Activated CD8-positive, alpha-beta T cell treated with anti-CD3 and anti-CD28 coated beads for 36 hours (primary cell): ENCODE data around the gene CBX2. TPM values are rescaled to one million over a fixed set of nuclear protein-coding genes. Genes with fewer than 3 reads are reported as not detected.

Source experiments
- ATAC-seq: fragments of 200-7000 bp; cut with Tn5 transposase; one replicate; pipeline ENCODE4 v1.10.0; 2021; ENCODE audit warnings: mild to moderate bottlenecking, moderate library complexity
- CTCF ChIA-PET: fragments of 350-600 bp; sonication (Branson Sonifier 250); formaldehyde crosslinking; loops from one replicate; lab custom pipeline; 2021; ENCODE audit warnings: antibody characterized with exemption; lab: Charles Lee
- POLR2A ChIA-PET: fragments of 350-600 bp; sonication (Branson Sonifier 250); formaldehyde crosslinking; loops from one replicate; lab custom pipeline; 2021; ENCODE audit warnings: antibody characterized with exemption; lab: Charles Lee
- DNase-seq: peaks from one replicate; pipeline ENCODE4 v3.0.0-alpha.2; 2020
- H3K27ac Mint-ChIP-seq: one replicate; pipeline ENCODE4 v1.8.0; 2021; ENCODE audit warnings: mild to moderate bottlenecking, mixed read lengths
- H3K27me3 Mint-ChIP-seq: one replicate; pipeline ENCODE4 v1.8.0; 2021; ENCODE audit warnings: mixed read lengths
- H3K36me3 Mint-ChIP-seq: one replicate; pipeline ENCODE4 v1.8.0; 2021; ENCODE audit warnings: low read depth, mixed read lengths
- H3K4me1 Mint-ChIP-seq: one replicate; pipeline ENCODE4 v1.8.0; 2021; ENCODE audit warnings: low read depth, mixed read lengths
- H3K4me3 Mint-ChIP-seq: one replicate; pipeline ENCODE4 v1.8.0; 2021; ENCODE audit warnings: mild to moderate bottlenecking, moderate library complexity, mixed read lengths
- H3K9me3 Mint-ChIP-seq: one replicate; pipeline ENCODE4 v1.8.0; 2021; ENCODE audit warnings: mixed read lengths
- intact Hi-C: fragments of 100-400 bp; cut with micrococcal nuclease; formaldehyde crosslinking; loops from one replicate; pipeline ENCODE4 v1.10.0; 2022
- total RNA-seq, 2 experiments: library from RNA; stranded (reverse); gene quantifications; one replicate each; pipeline ENCODE4 v1.2.3, GENCODE V29; 2021
- TF ChIP-seq, protein P1 (sequence below): fragments of 200-600 bp; IDR thresholded peaks from one replicate; pipeline ENCODE4 v1.8.0; 2022; ENCODE audit warnings: antibody characterized with exemption, mild to moderate bottlenecking

CBX2 gene
- total RNA-seq, 2 experiments from 2014 or later: 8.0 to 9.7 TPM

DNA sequence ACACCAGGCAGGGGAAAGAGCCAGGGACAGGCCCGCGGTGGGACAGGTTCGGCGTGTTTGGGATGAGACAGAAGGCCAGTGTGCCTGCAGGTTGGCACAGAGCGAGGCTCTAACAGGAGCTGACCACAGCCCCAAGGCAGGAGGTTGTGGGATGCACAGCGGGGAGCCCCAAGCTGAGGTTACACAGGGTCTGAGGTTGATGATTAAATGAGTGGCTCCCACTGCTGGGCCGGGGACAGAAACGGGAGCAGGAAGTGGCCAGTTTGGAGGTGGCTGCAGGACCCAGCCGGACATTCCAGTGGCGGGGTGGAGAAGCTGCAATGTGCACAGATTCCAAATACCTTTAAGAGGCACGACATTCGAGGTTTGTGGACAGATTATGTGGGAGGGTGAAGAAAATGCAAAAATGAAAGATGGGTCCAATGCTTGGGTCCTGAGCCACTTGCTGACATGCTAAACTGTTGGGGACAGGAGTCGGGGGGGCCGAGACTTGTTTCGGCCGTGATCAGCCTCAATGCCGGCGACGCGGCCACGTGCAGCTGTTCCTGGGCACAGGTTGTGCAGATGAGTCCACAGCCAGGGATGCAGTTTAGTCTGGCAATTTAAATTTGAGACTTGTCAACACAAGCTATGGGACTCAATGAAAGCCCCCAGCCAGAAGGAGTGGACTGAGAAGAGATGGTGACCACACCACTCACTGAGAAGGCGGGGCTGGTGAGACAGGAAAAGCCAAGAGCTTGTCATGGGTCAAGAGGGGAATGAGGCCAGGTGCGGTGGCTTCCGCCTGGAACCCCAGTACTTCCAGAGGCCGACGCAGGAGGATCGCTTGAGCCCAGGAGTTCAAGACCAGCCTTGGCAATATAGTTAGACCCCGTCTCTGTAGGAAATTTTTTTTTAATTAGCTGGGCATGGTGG is 38.5 kb upstream of the CBX2 start:
- intact Hi-C loops: loop anchor here (10.0 kb wide), 2 partner anchors 105 to 255 kb away; no protein-coding TSS in a partner anchor
- CTCF ChIA-PET: interaction anchor here (1.6 kb wide), 1 partner anchor 79 kb away, joined by 3 read pairs; no protein-coding TSS in a partner anchor

DNA sequence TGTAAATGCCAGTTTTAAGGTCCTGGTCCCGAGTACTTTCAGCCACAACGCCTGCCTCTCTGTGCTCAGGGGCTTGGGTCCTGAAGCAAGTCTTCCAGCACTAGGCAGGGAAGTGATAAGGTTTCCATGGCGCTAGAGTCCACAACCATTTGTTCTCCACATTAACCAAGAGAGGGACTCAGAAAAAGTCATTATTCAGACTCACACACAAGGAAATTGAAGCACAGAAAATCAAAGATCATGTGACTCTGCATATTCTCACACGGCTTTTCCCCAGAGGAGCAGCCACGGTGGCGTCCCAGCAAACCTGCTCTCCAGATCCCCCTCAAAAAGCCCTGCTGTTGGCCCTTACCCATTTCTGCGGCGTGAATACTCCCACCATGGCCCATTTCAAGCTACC is 37.5 kb upstream of the CBX2 start:
- ATAC-seq: no peak
- DNase-seq: no peak
- Mint-ChIP-seq H3K4me3 (no peak overlapping the region), H3K27ac (no peak overlapping the region), H3K9me3 (no peaks in the 10 kb centered on the region), H3K4me1 (peaks cover 7% of the 10 kb centered on the region), H3K36me3 (no peaks in the 10 kb centered on the region), H3K27me3 (peaks cover 18% of the 10 kb centered on the region)
- TF ChIP-seq, protein P1, sequence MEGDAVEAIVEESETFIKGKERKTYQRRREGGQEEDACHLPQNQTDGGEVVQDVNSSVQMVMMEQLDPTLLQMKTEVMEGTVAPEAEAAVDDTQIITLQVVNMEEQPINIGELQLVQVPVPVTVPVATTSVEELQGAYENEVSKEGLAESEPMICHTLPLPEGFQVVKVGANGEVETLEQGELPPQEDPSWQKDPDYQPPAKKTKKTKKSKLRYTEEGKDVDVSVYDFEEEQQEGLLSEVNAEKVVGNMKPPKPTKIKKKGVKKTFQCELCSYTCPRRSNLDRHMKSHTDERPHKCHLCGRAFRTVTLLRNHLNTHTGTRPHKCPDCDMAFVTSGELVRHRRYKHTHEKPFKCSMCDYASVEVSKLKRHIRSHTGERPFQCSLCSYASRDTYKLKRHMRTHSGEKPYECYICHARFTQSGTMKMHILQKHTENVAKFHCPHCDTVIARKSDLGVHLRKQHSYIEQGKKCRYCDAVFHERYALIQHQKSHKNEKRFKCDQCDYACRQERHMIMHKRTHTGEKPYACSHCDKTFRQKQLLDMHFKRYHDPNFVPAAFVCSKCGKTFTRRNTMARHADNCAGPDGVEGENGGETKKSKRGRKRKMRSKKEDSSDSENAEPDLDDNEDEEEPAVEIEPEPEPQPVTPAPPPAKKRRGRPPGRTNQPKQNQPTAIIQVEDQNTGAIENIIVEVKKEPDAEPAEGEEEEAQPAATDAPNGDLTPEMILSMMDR: no peak
- CTCF ChIA-PET: interaction anchor here (0.8 to 2.4 kb wide), 8 partner anchors 13 to 253 kb away, joined by 3 to 18 read pairs (median 4); no protein-coding TSS in a partner anchor
- intact Hi-C loops: loop anchor here (10.0 kb wide), 2 partner anchors 104 to 254 kb away; no protein-coding TSS in a partner anchor
- POLR2A ChIA-PET: no interaction called here

More for the DNA sequence above, 38.5 kb upstream of the CBX2 start:
- H3K4me3 Mint-ChIP-seq: no peak overlapping the region
- no peak overlapping the region for H3K27ac Mint-ChIP-seq
- no peaks in the 10 kb centered on the region for H3K36me3 Mint-ChIP-seq
- POLR2A ChIA-PET: no interaction called here
- H3K9me3 Mint-ChIP-seq: no peaks in the 10 kb centered on the region
- ATAC-seq (no peak), DNase-seq (no peak)
- H3K27me3 Mint-ChIP-seq: peaks cover 18% of the 10 kb centered on the region
- TF ChIP-seq, protein P1: no peak
- H3K4me1 Mint-ChIP-seq: peaks cover 6% of the 10 kb centered on the region

DNA sequence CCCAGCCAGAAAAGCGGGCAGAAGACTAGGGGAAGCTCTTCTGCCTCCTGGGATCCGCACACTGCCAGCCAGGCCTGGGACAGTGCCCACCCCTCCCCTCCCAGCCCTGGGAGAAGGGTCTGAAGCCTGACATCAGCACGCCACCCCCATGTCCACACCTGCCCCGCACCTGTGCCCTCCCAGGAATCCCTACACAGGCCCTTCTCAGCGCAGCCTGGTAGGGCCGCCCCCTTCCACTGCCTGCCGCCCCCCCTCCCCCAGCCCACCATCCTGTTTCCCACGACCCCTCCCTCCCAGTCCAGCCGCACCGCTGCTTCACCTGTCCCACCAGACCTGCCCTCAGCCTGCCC is 36.6 kb upstream of the CBX2 start:
- Mint-ChIP-seq H3K9me3 (no peaks in the 10 kb centered on the region), H3K4me3 (no peak overlapping the region), H3K27ac (no peak overlapping the region), H3K4me1 (peaks cover 12% of the 10 kb centered on the region), H3K27me3 (peaks cover 21% of the 10 kb centered on the region), H3K36me3 (no peaks in the 10 kb centered on the region)
- ChIA-PET CTCF (interaction anchor here (1.0 to 3.7 kb wide), 16 partner anchors 9 to 252 kb away, joined by 3 to 18 read pairs (median 4); partner anchors contain the start of genes CBX8 and ENPP7), POLR2A (no interaction called here)
- intact Hi-C loops: loop anchor here (10.0 kb wide), 2 partner anchors 103 to 253 kb away; no protein-coding TSS in a partner anchor
- ATAC-seq: no peak
- no peak for DNase-seq
- TF ChIP-seq, protein P1: no peak

DNA sequence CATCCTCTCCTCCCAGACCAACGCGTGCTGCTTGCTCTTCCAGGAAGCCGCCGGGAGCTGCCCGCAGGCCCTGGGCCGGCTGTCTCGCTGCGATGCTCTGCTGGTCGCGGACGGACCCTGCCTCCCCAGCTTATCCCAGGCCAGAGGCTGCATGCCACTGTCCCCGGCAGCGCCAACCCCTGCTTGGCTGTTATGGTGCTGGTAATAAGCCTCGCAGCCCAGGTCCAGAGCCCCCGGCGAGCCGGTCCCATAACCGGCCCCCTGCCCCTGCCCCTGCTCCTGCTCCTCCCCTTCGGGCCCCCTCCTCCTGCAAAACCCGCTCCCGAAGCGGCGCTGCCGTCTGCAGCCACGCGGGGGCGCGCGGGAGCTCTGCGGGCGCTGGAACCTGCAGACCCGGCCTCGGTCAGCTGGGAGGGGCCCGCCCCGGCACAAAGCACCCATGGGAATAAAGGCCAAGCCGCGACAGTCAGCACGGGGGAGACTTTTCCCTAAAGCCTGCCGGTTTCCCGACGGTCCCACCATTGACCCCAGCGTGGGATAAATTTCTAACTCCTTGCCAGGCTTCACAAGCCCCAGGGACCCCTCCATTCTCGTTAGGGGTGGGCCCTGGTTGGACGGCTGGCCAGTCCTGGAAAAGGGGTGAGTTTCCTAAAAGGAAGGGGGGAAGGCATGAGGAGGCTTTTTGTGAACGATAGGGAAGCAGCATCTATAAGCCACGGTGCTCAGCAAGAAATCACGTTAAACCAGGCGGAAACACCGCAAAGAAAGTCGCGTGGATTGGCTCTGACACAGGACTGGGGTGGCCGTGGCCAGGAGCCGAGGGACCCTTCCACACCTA is 36.0 kb upstream of the CBX2 start:
- POLR2A ChIA-PET: no interaction called here
- H3K36me3 Mint-ChIP-seq: no peaks in the 10 kb centered on the region
- CTCF ChIA-PET: interaction anchor here (0.6 to 3.7 kb wide), 22 partner anchors 10 to 252 kb away, joined by 3 to 18 read pairs (median 4); partner anchors contain the start of genes CBX8 and ENPP7
- TF ChIP-seq, protein P1: peak; percentile 98
- DNase-seq (peak; percentile 76), ATAC-seq (peak; percentile 52)
- H3K4me1 Mint-ChIP-seq: peaks cover 13% of the 10 kb centered on the region
- intact Hi-C loops: loop anchor here (10.0 kb wide), 2 partner anchors 103 to 253 kb away; no protein-coding TSS in a partner anchor
- H3K9me3 Mint-ChIP-seq: no peaks in the 10 kb centered on the region
- no peak overlapping the region for H3K4me3 Mint-ChIP-seq
- H3K27me3 Mint-ChIP-seq: peaks cover 27% of the 10 kb centered on the region
- H3K27ac Mint-ChIP-seq: no peak overlapping the region
